GM12878 (cell line): ENCODE measurements around the gene TPPP.
"Not testable (repeated sequence)": the region's sequence is repeated elsewhere in the genome, so short reads cannot be mapped to it uniquely, and the experiment has no call there.

Experiments used
- CTCF ChIP-seq, 3 experiments: IDR thresholded peaks in 2 of 3; conservative IDR thresholded peaks in 1 of 3; 2 replicates each; pipeline ENCODE4 v1.5.1; 2011; ENCODE audit warnings: low read depth in 3 of 3, low read length in 3 of 3, mild to moderate bottlenecking in 3 of 3, control low read depth in 2 of 3, moderate library complexity in 2 of 3, inconsistent platforms in 1 of 3, mixed read lengths in 1 of 3; ENCODE audit not compliant: control insufficient read depth in 2 of 3, insufficient read depth in 1 of 3; ENCODE audit errors: extremely low read depth in 1 of 3
- EZH2 ChIP-seq: IDR thresholded peaks from 2 replicates; pipeline ENCODE4 v1.6.1; 2012; ENCODE audit warnings: low read depth, mild to moderate bottlenecking, control low read depth, inconsistent platforms, low read length, borderline replicate concordance; ENCODE audit not compliant: control insufficient read depth
- NR2C2 ChIP-seq: IDR thresholded peaks from 2 replicates; pipeline ENCODE4 v1.6.1; 2011; ENCODE audit warnings: borderline replicate concordance, low read depth; ENCODE audit not compliant: control insufficient read depth, insufficient read length
- ZNF207 ChIP-seq: fragments of 450-650 bp; IDR thresholded peaks from 2 replicates; pipeline ENCODE4 v1.6.1; 2014; ENCODE audit warnings: antibody characterized with exemption, mild to moderate bottlenecking, borderline replicate concordance

DNA sequence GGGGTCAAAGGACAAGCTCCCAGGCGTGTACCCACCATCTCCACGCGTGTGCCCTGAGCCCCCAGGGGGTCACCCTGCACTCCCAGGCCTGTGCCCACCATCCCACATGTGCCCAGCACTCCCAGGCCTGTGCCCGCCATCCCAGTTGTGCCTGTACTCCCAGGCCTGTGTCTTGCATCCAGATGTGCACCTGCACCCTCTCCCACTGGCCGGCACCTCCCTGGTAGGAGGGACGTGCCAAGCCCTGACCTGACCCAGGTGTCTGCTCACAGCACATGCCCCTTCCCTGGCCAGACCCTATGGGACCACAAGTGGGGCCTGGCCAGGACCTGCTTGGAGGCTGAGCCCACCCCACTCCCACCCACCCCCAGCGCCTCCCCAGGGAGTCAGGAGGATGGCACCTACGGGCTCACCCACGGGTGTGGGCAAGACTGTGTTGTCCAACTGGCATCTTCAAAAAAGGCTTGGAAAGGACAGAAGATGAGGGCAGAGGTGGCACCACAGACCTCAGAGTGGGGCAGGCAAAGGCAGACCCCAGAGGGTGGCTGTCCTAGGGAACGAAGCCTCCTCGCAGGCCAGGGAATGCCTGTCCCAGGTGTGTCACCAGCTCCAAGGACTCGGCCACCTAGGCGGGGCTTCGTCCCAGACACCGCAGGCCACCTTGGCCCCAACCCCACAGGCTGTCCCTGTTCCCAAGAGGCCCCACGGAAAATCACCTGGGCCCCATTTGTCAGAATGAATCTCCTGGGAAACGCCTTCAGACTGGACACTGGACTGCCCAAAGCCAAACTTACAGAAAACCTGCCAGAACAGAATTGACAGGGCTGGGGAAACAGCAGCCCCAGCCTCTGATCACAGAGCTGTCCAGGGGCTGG lies 11.6 kb downstream of the TPPP start:
- TF ChIP-seq NR2C2; EZH2; CTCF (IDR thresholded peaks at IDR 0.05 in 2 of 3, conservative IDR thresholded peaks at IDR 0.05 in 1 of 3; ENCODE audit: control insufficient read depth in 2 of 3, extremely low read depth in 1 of 3, insufficient read depth in 1 of 3, low read depth in 3 of 3, low read length in 3 of 3); ZNF207: not testable (repeated sequence)
